ENCODE results near the gene PTTG2. TPM values are rescaled to one million over a fixed set of nuclear protein-coding genes. Genes with fewer than 3 reads are reported as not detected.

The PTTG2 gene
- polyA plus RNA-seq, 1 of the 3 experiments (the other 2 are of a cell fraction), result not detected

GRCh38 chr4:38001927-38002326, 41.7 kb downstream of the PTTG2 start:
- Histone ChIP-seq H3K9me3 (no peaks in the 10 kb centered on the region), H4K20me1 (ENCODE audit: insufficient read depth) (no peaks in the 10 kb centered on the region), H3K36me3 (replicated peaks in 1 of 2; ENCODE audit: control insufficient read depth in 1 of 2, insufficient read depth in 2 of 2, low read length in 1 of 2) (no peaks in the 10 kb centered on the region), H3K79me2 (ENCODE audit: insufficient read depth) (peaks cover 12% of the 10 kb centered on the region; the same call in 1 of the 2 replicates), H3F3A (replicated peaks; ENCODE audit: insufficient read depth) (no peaks in the 10 kb centered on the region), H3K4me3 (ENCODE audit: low read depth in 2 of 2, low read length in 1 of 2) (no peak overlapping the region), H3K27me3 (ENCODE audit: insufficient read depth) (no peaks in the 10 kb centered on the region), H3K9me2 (no peaks in the 10 kb centered on the region), H3K4me1 (ENCODE audit: control insufficient read depth in 1 of 2, insufficient read depth in 2 of 2, low read depth in 1 of 2, low read length in 1 of 2) (peaks cover 0 to 8% of the 10 kb centered on the region in 2 experiments; a peak in 2 of 4 replicates), H3K27ac (ENCODE audit: low read depth in 2 of 2, low read length in 1 of 2) (no peak overlapping the region), H3K4me2 (no peak overlapping the region), H2AFZ (ENCODE audit: low read depth) (no peak overlapping the region), H3K9ac (no peak overlapping the region)
- ChIA-PET POLR2A (no interaction called here), CTCF (interaction anchor here (1.8 kb wide), 1 partner anchor 25 kb away, joined by 4 read pairs; no protein-coding TSS in a partner anchor)
- no peak for DNase-seq
- TF ChIP-seq EP300 (IDR thresholded peaks at IDR 0.05; ENCODE audit: borderline replicate concordance in 1 of 2, low read depth in 1 of 2, low read length in 1 of 2) (no peak), GATA2 (CRISPR knock-in tag; IDR thresholded peaks at IDR 0.05) (no peak), MEF2A (IDR thresholded peaks at IDR 0.05; ENCODE audit: borderline replicate concordance, low read depth) (no peak), CTCF (IDR thresholded peaks at IDR 0.05) (no peak), ZBTB33 (IDR thresholded peaks at IDR 0.05; ENCODE audit: borderline replicate concordance, low read depth) (no peak), RCOR1 (IDR thresholded peaks at IDR 0.05; ENCODE audit: low read length) (no peak), EZH2phosphoT487 (IDR thresholded peaks at IDR 0.05; ENCODE audit: borderline replicate concordance, low read depth) (no peak), FOSL2 (IDR thresholded peaks at IDR 0.05; ENCODE audit: borderline replicate concordance, low read depth) (no peak), RXRA (IDR thresholded peaks at IDR 0.05; ENCODE audit: borderline replicate concordance, low read depth) (no peak), TEAD4 (IDR thresholded peaks at IDR 0.05; ENCODE audit: borderline replicate concordance, insufficient read depth) (no peak), TAF1 (IDR thresholded peaks at IDR 0.05; ENCODE audit: borderline replicate concordance, low read depth, low read length) (no peak), PBX3 (IDR thresholded peaks at IDR 0.05) (no peak), REST (IDR thresholded peaks at IDR 0.05; ENCODE audit: low read depth, low read length) (no peak), FOXM1 (IDR thresholded peaks at IDR 0.05; ENCODE audit: low read depth) (no peak), NFIC (IDR thresholded peaks at IDR 0.05; ENCODE audit: borderline replicate concordance) (no peak), CHD2 (IDR thresholded peaks at IDR 0.05; ENCODE audit: low read length, partially characterized antibody) (no peak), YY1 (IDR thresholded peaks at IDR 0.05; ENCODE audit: low read depth) (no peak)
- 91% methylated on average over 3 of the region's 3 CpGs for WGBS (ENCODE audit: low lambda C conversion rate)

Data from SK-N-SH (cell line).